Psoas muscle (tissue), 8 donors: Measurements from ENCODE around the gene POLD3. TPM values are rescaled to one million over a fixed set of nuclear protein-coding genes. Genes with fewer than 3 reads are reported as not detected.
"Not testable (repeated sequence)": the region's sequence is repeated elsewhere in the genome, so short reads cannot be mapped to it uniquely, and the experiment has no call there.

Experiments used
- ATAC-seq, 4 donors: fragments of 200-7000 bp; cut with Tn5 transposase; one replicate each; pipeline ENCODE4 v1.9.1; 2020; ENCODE audit warnings: moderate library complexity in 3 of 4, mild to moderate bottlenecking in 2 of 4
- DNase-seq, 2 donors: peaks; one replicate each; pipeline ENCODE4 v3.0.0-alpha.2; 2020
- H3K27ac ChIP-seq: fragments of 200-600 bp; one replicate; pipeline ENCODE4 v1.8.0; 2022
- H3K27me3 ChIP-seq, 3 donors: fragments of 200-600 bp in 1 of 3; one replicate each; pipeline versions ENCODE4 v1.6.1 to v1.8.0; 2013 to 2022; ENCODE audit warnings: low read length in 2 of 3, mild to moderate bottlenecking in 2 of 3, moderate library complexity in 1 of 3; ENCODE audit not compliant: insufficient read depth in 3 of 3
- H3K36me3 ChIP-seq, 2 donors: fragments of 200-600 bp in 1 of 2; one replicate each; pipeline versions ENCODE4 v1.6.1 to v1.8.0; 2013 to 2022; ENCODE audit warnings: low read depth in 1 of 2, mild to moderate bottlenecking in 1 of 2, moderate library complexity in 1 of 2; ENCODE audit not compliant: insufficient read depth in 1 of 2
- H3K4me1 ChIP-seq: fragments of 200-600 bp; one replicate; pipeline ENCODE4 v1.8.0; 2022
- H3K4me3 ChIP-seq: fragments of 200-600 bp; one replicate; pipeline ENCODE4 v1.8.0; 2022; ENCODE audit warnings: mild to moderate bottlenecking
- H3K9me3 ChIP-seq: fragments of 200-600 bp; one replicate; pipeline ENCODE4 v1.8.0; 2022
- WGBS, 3 donors: extraction: QIAGEN DNeasy Blood & Tissue Kit; methylation state at CpG; one replicate each; pipeline versions ENCODE4 v1.1.6 to v1.1.7; 2013; 5-methylcytosine and 5-hydroxymethylcytosine counted together
- intact Hi-C, 2 donors: fragments of 100-400 bp; cut with DNase I; formaldehyde crosslinking; loops; one replicate each; pipeline versions ENCODE4 v1.11.0 to v1.14.2; 2022
- polyA plus RNA-seq, 3 donors: library from polyadenylated mRNA; stranded (reverse); fragments of 200-250 nt; gene quantifications; one replicate each; pipeline ENCODE4 v1.2.3, GENCODE V29; 2013
- total RNA-seq, 4 donors: library from RNA; stranded (reverse); fragmentation: NEBNext Ultra II Directional in 2 of 4; extraction: Animal tissue kit (Norgen Biotek cat#: 25700) in 2 of 4; gene quantifications; one replicate each; pipeline versions ENCODE4 v1.2.1 to v1.2.4, GENCODE V29; 2021 to 2023
- TF ChIP-seq, protein P1 (sequence below): fragments of 200-600 bp; IDR thresholded peaks from one replicate; pipeline ENCODE4 v1.8.0; 2022; ENCODE audit warnings: antibody characterized with exemption
- donor health status: healthy with polysubstance abuse.
- donor health status: DM: no; HTN: no; CAD: no; lungs with moderate emphysema.
- donor health status: Bipolar disorder and iron deficiency.
- donor health status: healthy.
- donor health status: DM: yes; HTN: yes; CAD: no.
- donor health status: DM: no; HTN: no; CAD: no.
- donor health status: DM: no; HTN: no; CAD: no.
- donor health status: DM: yes; HTN: yes; CAD: no.

POLD3 gene
- total and polyA plus RNA-seq, 7 donors = 7.0 to 10.2 (median 7.8) TPM

DNA sequence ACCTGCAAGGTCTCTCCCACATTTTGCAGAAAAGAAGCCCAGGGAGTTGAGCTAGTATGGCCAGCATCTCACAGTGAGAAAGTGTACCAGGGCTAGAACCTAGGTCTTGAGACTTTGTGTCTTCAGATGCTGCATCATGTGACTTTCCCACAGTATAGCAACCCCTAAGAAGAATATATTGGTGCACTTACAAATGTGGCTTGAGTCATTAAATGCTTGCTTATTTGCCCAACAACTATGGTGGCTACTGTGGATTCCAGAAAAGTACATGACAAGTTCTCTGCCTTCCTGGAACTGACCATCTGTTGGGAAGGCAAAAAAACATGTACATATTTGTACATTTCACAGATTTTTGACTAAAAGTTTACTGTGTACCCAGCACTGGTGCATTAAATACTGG lies 55.0 kb downstream of the POLD3 start:
- no peak for ATAC-seq
- intact Hi-C loops = no loop called here

DNA sequence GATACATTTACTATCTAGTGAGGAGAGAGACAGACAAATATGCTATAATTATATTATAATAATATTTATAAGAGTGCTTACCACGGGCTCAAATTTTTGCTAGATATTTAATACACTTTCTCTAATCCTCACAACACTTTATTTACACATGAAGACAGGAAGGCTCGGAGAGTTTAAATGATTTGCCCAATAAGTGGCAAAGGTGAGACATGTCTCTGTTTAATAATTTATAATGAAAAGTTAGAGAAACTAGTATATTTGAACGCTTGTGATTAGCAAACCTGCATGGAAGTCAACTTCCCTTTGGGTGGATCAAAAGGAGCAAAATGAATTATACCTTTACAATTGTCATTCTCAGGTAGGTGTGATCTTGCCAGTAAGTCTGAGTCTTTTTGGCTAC lies 55.4 kb downstream of the POLD3 start:
- Histone ChIP-seq H3K9me3 (no peaks in the 10 kb centered on the region), H3K4me1 (no peaks in the 10 kb centered on the region), H3K27me3 (no peaks in the 10 kb centered on the region), H3K27ac (no peak overlapping the region), H3K36me3 (no peaks in the 10 kb centered on the region), H3K4me3 (no peak overlapping the region)
- intact Hi-C loops = no loop called here
- ATAC-seq (no peak), DNase-seq (no peak)
- WGBS, 3 donors = 89 to 93% (median 90%) methylated on average over 3 of the region's 3 CpGs
- TF ChIP-seq, protein P1, sequence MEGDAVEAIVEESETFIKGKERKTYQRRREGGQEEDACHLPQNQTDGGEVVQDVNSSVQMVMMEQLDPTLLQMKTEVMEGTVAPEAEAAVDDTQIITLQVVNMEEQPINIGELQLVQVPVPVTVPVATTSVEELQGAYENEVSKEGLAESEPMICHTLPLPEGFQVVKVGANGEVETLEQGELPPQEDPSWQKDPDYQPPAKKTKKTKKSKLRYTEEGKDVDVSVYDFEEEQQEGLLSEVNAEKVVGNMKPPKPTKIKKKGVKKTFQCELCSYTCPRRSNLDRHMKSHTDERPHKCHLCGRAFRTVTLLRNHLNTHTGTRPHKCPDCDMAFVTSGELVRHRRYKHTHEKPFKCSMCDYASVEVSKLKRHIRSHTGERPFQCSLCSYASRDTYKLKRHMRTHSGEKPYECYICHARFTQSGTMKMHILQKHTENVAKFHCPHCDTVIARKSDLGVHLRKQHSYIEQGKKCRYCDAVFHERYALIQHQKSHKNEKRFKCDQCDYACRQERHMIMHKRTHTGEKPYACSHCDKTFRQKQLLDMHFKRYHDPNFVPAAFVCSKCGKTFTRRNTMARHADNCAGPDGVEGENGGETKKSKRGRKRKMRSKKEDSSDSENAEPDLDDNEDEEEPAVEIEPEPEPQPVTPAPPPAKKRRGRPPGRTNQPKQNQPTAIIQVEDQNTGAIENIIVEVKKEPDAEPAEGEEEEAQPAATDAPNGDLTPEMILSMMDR = no peak

More for the DNA sequence above, 55.0 kb downstream of the POLD3 start:
- DNase-seq = no peak
- H3K9me3 ChIP-seq = no peaks in the 10 kb centered on the region
- no peaks in the 10 kb centered on the region for H3K4me1 ChIP-seq
- H3K4me3 ChIP-seq = no peak overlapping the region
- TF ChIP-seq, protein P1 = no peak
- no peak overlapping the region for H3K27ac ChIP-seq
- no peaks in the 10 kb centered on the region for H3K27me3 ChIP-seq
- H3K36me3 ChIP-seq = peaks cover 0 to under 1% of the 10 kb centered on the region in 2 donors

DNA sequence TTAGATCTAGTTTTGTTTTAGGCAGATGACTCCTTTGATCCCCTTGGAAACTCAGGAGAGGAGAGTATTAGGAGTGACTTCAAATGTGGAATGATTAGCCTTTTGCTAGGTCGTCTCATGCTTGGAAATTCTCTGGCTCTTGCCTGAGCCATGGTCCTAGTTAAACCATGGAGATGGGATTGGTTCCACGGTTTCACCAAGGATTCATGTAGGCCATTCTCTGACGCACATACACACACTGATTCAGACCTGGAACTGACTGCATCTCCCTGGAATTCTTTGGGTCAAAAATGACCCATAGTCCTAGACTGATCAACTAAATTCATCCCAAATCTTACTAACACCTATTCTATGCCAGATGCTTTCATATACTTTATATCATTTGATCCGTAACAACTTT lies 56.5 kb downstream of the POLD3 start:
- H3K36me3 ChIP-seq = no peaks in the 10 kb centered on the region
- no peak overlapping the region for H3K4me3 ChIP-seq
- 69 to 85% (median 74%) methylated on average over 4 of the region's 4 CpGs for WGBS, 3 donors
- H3K27ac ChIP-seq = no peak overlapping the region
- H3K9me3 ChIP-seq = no peaks in the 10 kb centered on the region
- intact Hi-C loops = no loop called here
- DNase-seq (no peak), ATAC-seq (no peak)
- TF ChIP-seq, protein P1 = no peak
- H3K27me3 ChIP-seq = no peaks in the 10 kb centered on the region
- H3K4me1 ChIP-seq = no peaks in the 10 kb centered on the region

DNA sequence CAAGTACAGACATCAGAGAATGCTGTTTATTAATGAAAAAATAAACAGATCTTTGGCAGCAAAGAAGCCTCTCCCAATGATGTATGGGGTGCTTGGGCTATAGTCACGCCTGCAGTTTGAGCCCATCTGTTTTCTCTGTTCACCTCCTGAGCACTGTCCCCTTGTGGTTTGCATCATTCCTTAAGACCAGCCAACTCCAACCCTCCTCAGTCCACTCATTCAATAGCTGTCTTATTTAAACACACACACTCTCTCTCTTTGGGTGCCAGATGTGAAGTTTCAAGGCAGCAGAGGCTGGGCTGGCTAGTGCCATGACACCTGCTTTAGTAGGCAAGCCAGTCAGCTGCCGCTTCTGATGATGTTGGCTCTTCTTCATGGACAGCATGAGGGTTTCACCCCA lies 58.1 kb downstream of the POLD3 start:
- TF ChIP-seq, protein P1 = no peak
- no peak overlapping the region for H3K27ac ChIP-seq
- H3K9me3 ChIP-seq = no peaks in the 10 kb centered on the region
- no peak overlapping the region for H3K4me3 ChIP-seq
- H3K36me3 ChIP-seq = no peaks in the 10 kb centered on the region
- H3K27me3 ChIP-seq = no peaks in the 10 kb centered on the region
- peak; percentile 13 to 26 for DNase-seq
- ATAC-seq = peak; percentile 17 to 52 (median 43)
- no peaks in the 10 kb centered on the region for H3K4me1 ChIP-seq
- WGBS, 3 donors = 55 to 63% (median 62%) methylated on average over 2 of the region's 2 CpGs
- intact Hi-C loops = no loop called here

DNA sequence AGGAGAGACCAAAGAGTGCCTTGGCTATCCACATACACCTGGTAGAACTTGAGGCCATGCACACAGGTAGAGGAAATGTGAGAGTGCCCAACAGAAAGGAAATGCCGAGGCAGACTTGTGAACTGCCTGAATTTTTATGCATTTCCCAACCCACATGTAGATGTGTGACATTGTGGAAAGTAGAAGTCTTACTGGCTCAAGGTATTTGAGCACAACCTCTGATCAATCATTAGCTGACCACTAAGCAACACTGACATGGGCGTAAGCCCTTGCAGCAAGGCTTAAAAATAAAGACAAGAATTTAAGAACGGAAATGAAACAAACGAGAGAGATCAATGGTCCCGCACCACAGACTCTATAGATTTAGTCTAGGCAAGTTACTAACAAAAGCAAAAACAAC lies 62.6 kb downstream of the POLD3 start:
- no peak for DNase-seq
- Histone ChIP-seq H3K27ac (no peak overlapping the region), H3K4me1 (no peaks in the 10 kb centered on the region), H3K27me3 (no peaks in the 10 kb centered on the region), H3K9me3 (no peaks in the 10 kb centered on the region), H3K36me3 (no peaks in the 10 kb centered on the region), H3K4me3 (no peak overlapping the region)
- intact Hi-C loops = no loop called here
- no peak for ATAC-seq
- 95 to 97% (median 96%) methylated on average over 5 of the region's 5 CpGs for WGBS, 3 donors
- TF ChIP-seq, protein P1 = no peak

DNA sequence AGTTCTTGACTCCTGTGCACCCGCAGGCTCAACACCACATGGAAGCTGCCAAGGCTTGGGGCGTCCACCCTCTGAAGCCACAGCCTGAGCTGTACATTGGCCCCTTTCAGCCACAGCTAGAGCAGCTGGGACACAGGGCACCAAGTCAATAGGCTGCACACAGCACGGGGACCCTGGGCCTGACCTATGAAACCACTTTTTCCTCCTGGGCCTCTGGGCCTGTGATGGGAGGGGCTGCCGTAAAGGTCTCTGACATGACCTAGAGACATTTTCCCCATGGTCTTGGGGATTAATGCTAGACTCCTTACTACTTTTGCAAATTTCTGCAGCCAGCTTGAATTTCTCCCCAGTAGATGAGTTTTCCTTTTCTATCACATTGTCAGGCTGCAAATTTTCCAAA lies 66.7 kb downstream of the POLD3 start:
- H3K4me1 ChIP-seq, H3K27ac ChIP-seq, H3K9me3 ChIP-seq, intact Hi-C loops, H3K27me3 ChIP-seq, H3K4me3 ChIP-seq, DNase-seq, ATAC-seq, H3K36me3 ChIP-seq: not testable (repeated sequence)
- 72 to 89% (median 81%) methylated on average over 4 of the region's 4 CpGs for WGBS, 3 donors
